HepG2 (cell line): Measurements from ENCODE around the gene ELOVL5. TPM values are rescaled to one million over a fixed set of nuclear protein-coding genes. Genes with fewer than 3 reads are reported as not detected.

Experiments
- ATAC-seq: fragments of 200-7000 bp; cut with Tn5 transposase; 3 replicates; pipeline ENCODE4 v1.9.1; 2020; ENCODE audit warnings: mild to moderate bottlenecking, moderate library complexity
- BruUV-seq: library from RNA; stranded (reverse); fragments of 400-500 nt; replicated peaks from 2 replicates; lab custom pipeline; 2021; lab: Mats Ljungman, UMichigan
- CTCF ChIA-PET: fragments of 300-600 bp; formaldehyde crosslinking; extraction: SDS; loops from one replicate; lab custom pipeline; 2021; ENCODE audit warnings: low total read pairs, inconsistent platforms, low intra/inter-chr PET ratio; lab: Yijun Ruan, JAX
- POLR2A ChIA-PET: fragments of 350-600 bp; sonication (Branson Sonifier 250); formaldehyde crosslinking; loops from one replicate; lab custom pipeline; 2020; ENCODE audit warnings: antibody characterized with exemption, inconsistent platforms; lab: Yijun Ruan, JAX
- DNase-seq: peaks from one replicate; pipeline ENCODE4 v3.0.0-alpha.2; 2015; ENCODE audit warnings: low spot score
- FAIRE-seq: peaks from 3 replicates; lab custom pipeline; 2011; peaks lifted over from hg19 to GRCh38; lab: Jason Lieb, UNC
- H2AFZ ChIP-seq: one replicate; pipeline ENCODE4 v1.6.1; 2011; ENCODE audit warnings: low read length, inconsistent platforms
- H3K27ac ChIP-seq: fragments of 300-600 bp; 3 replicates; pipeline ENCODE4 v1.8.0; 2011; ENCODE audit warnings: mixed run types, mild to moderate bottlenecking, mixed read lengths, low read length, inconsistent platforms; ENCODE audit not compliant: insufficient read depth; ENCODE audit errors: extremely low read length
- H3K27me3 ChIP-seq, 2 experiments: fragments of 200-600 bp in 1 of 2; 2 replicates in 1 of 2; 3 replicates in 1 of 2; pipeline versions ENCODE4 v1.6.0 to v1.8.0; 2011; ENCODE audit warnings: low read length in 2 of 2, mild to moderate bottlenecking in 2 of 2, moderate library complexity in 2 of 2, inconsistent platforms in 1 of 2; ENCODE audit not compliant: insufficient read depth in 2 of 2, control insufficient read depth in 1 of 2
- H3K36me3 ChIP-seq, 2 experiments: fragments of 200-600 bp in 1 of 2; replicated peaks in 1 of 2; 2 replicates in 1 of 2; 3 replicates in 1 of 2; pipeline versions ENCODE4 v1.5.1 to v1.8.0; 2011; ENCODE audit warnings: low read length in 2 of 2, inconsistent platforms in 1 of 2; ENCODE audit not compliant: insufficient read depth in 2 of 2, control insufficient read depth in 1 of 2
- H3K4me1 ChIP-seq: 2 replicates; pipeline ENCODE4 v1.5.1; 2012; ENCODE audit warnings: low read length, inconsistent platforms; ENCODE audit not compliant: insufficient read depth
- H3K4me2 ChIP-seq: 2 replicates; pipeline ENCODE4 v1.6.0; 2011; ENCODE audit warnings: low read depth, low read length, inconsistent platforms
- H3K4me3 ChIP-seq, 3 experiments: fragments of 200-600 bp in 1 of 3; sonication (generic), shearing (Covaris generic) in 1 of 3; replicated peaks in 1 of 3; 2 replicates each; pipeline ENCODE4 v1.5.1; 2011 to 2016; ENCODE audit warnings: low read length in 3 of 3, inconsistent platforms in 2 of 3, low read depth in 2 of 3, mild to moderate bottlenecking in 2 of 3, control low read depth in 1 of 3, mixed read lengths in 1 of 3; ENCODE audit not compliant: insufficient read depth in 1 of 3
- H3K79me2 ChIP-seq: one replicate; pipeline ENCODE4 v1.6.1; 2011; ENCODE audit warnings: low read length, inconsistent platforms; ENCODE audit not compliant: insufficient read depth
- H3K9ac ChIP-seq: 2 replicates; pipeline ENCODE4 v1.6.0; 2011; ENCODE audit warnings: mild to moderate bottlenecking, low read depth, low read length, inconsistent platforms; ENCODE audit not compliant: insufficient read depth
- H3K9me3 ChIP-seq: 2 replicates; pipeline ENCODE4 v1.5.1; 2012; ENCODE audit warnings: mild to moderate bottlenecking, low read length
- H4K20me1 ChIP-seq: 2 replicates; pipeline ENCODE4 v1.6.0; 2011; ENCODE audit warnings: inconsistent platforms, mild to moderate bottlenecking, low read length, moderate library complexity; ENCODE audit not compliant: insufficient read depth
- ARNT ChIP-seq: fragments of 450-650 bp; IDR thresholded peaks from 2 replicates; pipeline ENCODE4 v1.6.1; 2017
- BCL3 ChIP-seq: sonication (generic); formaldehyde crosslinking; IDR thresholded peaks from 2 replicates; pipeline ENCODE4 v1.5.1; 2020; ENCODE audit warnings: mild to moderate bottlenecking, missing genetic modification reagents, moderate library complexity
- CHCHD3 ChIP-seq: sonication (generic); formaldehyde crosslinking; IDR thresholded peaks from 2 replicates; pipeline ENCODE4 v1.8.0; 2022; ENCODE audit warnings: mild to moderate bottlenecking, missing genetic modification reagents, moderate library complexity
- HNRNPL ChIP-seq: fragments of 200-400 bp; formaldehyde crosslinking; IDR thresholded peaks from 2 replicates; pipeline ENCODE4 v1.6.1; 2017; ENCODE audit warnings: mild to moderate bottlenecking, low read depth, low read length
- NCOR1 ChIP-seq: fragments of 200-600 bp; sonication (generic); IDR thresholded peaks from 2 replicates; pipeline ENCODE4 v1.7.0; 2017; ENCODE audit warnings: antibody characterized with exemption, low read length, borderline replicate concordance
- PITX1 ChIP-seq: sonication (generic); formaldehyde crosslinking; IDR thresholded peaks from 2 replicates; pipeline ENCODE4 v1.5.1; 2020; ENCODE audit warnings: mild to moderate bottlenecking, missing genetic modification reagents
- SAP130 ChIP-seq: IDR thresholded peaks from 2 replicates; pipeline ENCODE4 v1.6.1; 2016; ENCODE audit warnings: low read depth
- TAF1 ChIP-seq: sonication (generic); formaldehyde crosslinking; IDR thresholded peaks from 2 replicates; pipeline ENCODE4 v1.4.0; 2020; ENCODE audit warnings: missing genetic modification reagents
- XRCC5 ChIP-seq: fragments of 200-400 bp; formaldehyde crosslinking; optimal IDR thresholded peaks from 2 replicates; pipeline ENCODE3; 2017; ENCODE audit warnings: mild to moderate bottlenecking, low read length
- ZBTB38 ChIP-seq: sonication (generic); formaldehyde crosslinking; IDR thresholded peaks from 2 replicates; pipeline ENCODE4 v1.5.1; 2020; ENCODE audit warnings: mild to moderate bottlenecking, missing genetic modification reagents
- ZFP91 ChIP-seq: sonication (generic); formaldehyde crosslinking; IDR thresholded peaks from 2 replicates; pipeline ENCODE4 v1.9.0; 2022; ENCODE audit warnings: missing genetic modification reagents, mild to moderate bottlenecking, borderline replicate concordance
- ZNF274 ChIP-seq: sonication (generic); formaldehyde crosslinking; IDR thresholded peaks from 2 replicates; pipeline ENCODE4 v1.5.1; 2020; ENCODE audit warnings: mild to moderate bottlenecking, missing genetic modification reagents
- ZNF547 ChIP-seq: sonication (generic); formaldehyde crosslinking; IDR thresholded peaks from 2 replicates; pipeline ENCODE4 v1.5.1; 2020; ENCODE audit warnings: mild to moderate bottlenecking, missing genetic modification reagents
- ZNF687 ChIP-seq: sonication (generic); formaldehyde crosslinking; IDR thresholded peaks from 2 replicates; pipeline ENCODE4 v1.5.1; 2020; ENCODE audit warnings: mild to moderate bottlenecking, missing genetic modification reagents, moderate library complexity
- ZNF788 ChIP-seq: sonication (generic); formaldehyde crosslinking; IDR thresholded peaks from 2 replicates; pipeline ENCODE4 v1.5.0; 2020; ENCODE audit warnings: mild to moderate bottlenecking, missing genetic modification reagents, borderline replicate concordance
- WGBS: methylation state at CpG from one replicate; pipeline ENCODE4 v1.1.6; 2017; ENCODE audit warnings: low lambda C conversion rate; 5-methylcytosine and 5-hydroxymethylcytosine counted together
- in situ Hi-C: cut with HindIII; loops from 2 replicates; pipeline ENCODE4 v1.10.0; 2017; ENCODE audit warnings: low pct_unique_long_range_greater_than_20kb; ENCODE audit not compliant: extremely low pct_ligation_motif_present
- intact Hi-C: fragments of 100-400 bp; cut with micrococcal nuclease; formaldehyde crosslinking; loops from one replicate; pipeline ENCODE4 v1.10.0; 2022; ENCODE audit not compliant: unreplicated experiment
- polyA plus RNA-seq, 8 experiments: library from polyadenylated mRNA; depleted of rRNA in 3 of 8; stranded (reverse) in 7 of 8; unstranded in 1 of 8; fragments of >200 nt; fragmentation: Illumina TruSeq in 4 of 8; extraction: Trizol in 4 of 8; gene quantifications; 2 replicates each; pipeline versions ENCODE4 v1.2.1 to v1.2.3, GENCODE V29; 2011 to 2016; ENCODE audit warnings: low read depth in 4 of 8, missing spikeins in 1 of 8, mixed read lengths in 1 of 8; ENCODE audit not compliant: insufficient read depth in 1 of 8
- total RNA-seq, 5 experiments: library from RNA; depleted of rRNA; stranded (reverse); fragments of >200 nt; fragmentation: Illumina TruSeq; extraction: Trizol; gene quantifications; 2 replicates each; pipeline ENCODE4 v1.2.3, GENCODE V29; 2016; ENCODE audit warnings: low read depth in 1 of 5

ELOVL5 gene
- total and polyA plus RNA-seq, 2 of the 13 experiments (the other 11 are each of a cell fraction or from before 2014, with no cell fraction given): 50.1 to 72.4 TPM

- peaks cover 39% of the 10 kb centered on the region for H3K79me2 ChIP-seq
- 82% methylated on average over 9 of the region's 9 CpGs for WGBS
- BruUV-seq: no TSS peak
- POLR2A ChIA-PET: no interaction called here
- peak overlapping the region; percentile 62; the same call in 1 of the 2 replicates for H3K4me2 ChIP-seq
- H3K4me1 ChIP-seq: peaks cover 62% of the 10 kb centered on the region
- DNase-seq (peak; percentile 15), FAIRE-seq (no peak), ATAC-seq (peak; percentile 43)
- no peaks in the 10 kb centered on the region for H3K9me3 ChIP-seq
- CTCF ChIA-PET: no interaction called here
- no peak overlapping the region for H3K27ac ChIP-seq
- H3K9ac ChIP-seq: no peak overlapping the region
- intact Hi-C loops: loop anchor here (10.0 kb wide), 1 partner anchor 186 kb away; no protein-coding TSS in a partner anchor
- H3K27me3 ChIP-seq: no peaks in the 10 kb centered on the region
- H4K20me1 ChIP-seq: no peaks in the 10 kb centered on the region; the same call in 1 of the 2 replicates
- H3K4me3 ChIP-seq: no peak overlapping the region
- H2AFZ ChIP-seq: no peak overlapping the region
- no peaks in the 10 kb centered on the region for H3K36me3 ChIP-seq
- in situ Hi-C loops: no loop called here
- peak; percentile 20; the same call in 1 of the 2 replicates for TF ChIP-seq TAF1 (CRISPR knock-in tag)
- peak; percentile 24; the same call in 1 of the 2 replicates for TF ChIP-seq ZNF687 (CRISPR knock-in tag)
- 0 out of 2 replicates have a peak, but pooled peaks have one; percentile 3 for TF ChIP-seq NCOR1
- TF ChIP-seq PITX1 (CRISPR knock-in tag): 0 out of 2 replicates have a peak, but pooled peaks have one; percentile 15
- TF ChIP-seq XRCC5: peak; percentile 8
- TF ChIP-seq CHCHD3 (CRISPR knock-in tag): no peak
- peak; percentile 43; the same call in 1 of the 2 replicates for TF ChIP-seq ZNF547 (CRISPR knock-in tag)
- TF ChIP-seq ZFP91 (CRISPR knock-in tag): peak; percentile 38; the same call in 1 of the 2 replicates
- TF ChIP-seq HNRNPL: 0 out of 2 replicates have a peak, but pooled peaks have one; percentile 27
- TF ChIP-seq ZNF788 (CRISPR knock-in tag): 0 out of 2 replicates have a peak, but pooled peaks have one; percentile 36
- TF ChIP-seq BCL3 (CRISPR knock-in tag): 0 out of 2 replicates have a peak, but pooled peaks have one; percentile 44
- no peak for TF ChIP-seq ARNT
- no peak for TF ChIP-seq SAP130 (CRISPR knock-in tag)
- no peak for TF ChIP-seq ZBTB38
- 0 out of 2 replicates have a peak, but pooled peaks have one; percentile 39 for TF ChIP-seq ZNF274 (CRISPR knock-in tag)
These were observed 47.8 kb downstream of the ELOVL5 start for GRCh38 chr6:53300656-53301551.
